NB4 (cell line): Measurements from ENCODE around the gene ACIN1.

Experiments used
- CTCF ChIP-seq: IDR thresholded peaks from one replicate; pipeline ENCODE4 v1.5.1; 2012; ENCODE audit warnings: low read depth, low read length
- POLR2A ChIP-seq: IDR thresholded peaks from 2 replicates; pipeline ENCODE4 v1.6.1; 2011; ENCODE audit warnings: mild to moderate bottlenecking; ENCODE audit not compliant: insufficient read length; ENCODE audit errors: extremely low read depth

- TF ChIP-seq CTCF: no peak
- TF ChIP-seq POLR2A: no peak
Measured at GRCh38 chr14:23066368-23066767, 28.6 kb downstream of the ACIN1 start.
